Measurements from ENCODE around the gene VAV2.

- TF ChIP-seq TAF1 (IDR thresholded peaks at IDR 0.05; ENCODE audit: low read depth) (no peak), CREB1 (IDR thresholded peaks at IDR 0.05; ENCODE audit: low read depth) (no peak), REST (IDR thresholded peaks at IDR 0.05; ENCODE audit: low read depth) (no peak), YY1 (IDR thresholded peaks at IDR 0.05; ENCODE audit: low read depth) (no peak), TCF12 (IDR thresholded peaks at IDR 0.05; ENCODE audit: low read depth) (no peak), CEBPB (IDR thresholded peaks at IDR 0.05) (no peak), TEAD4 (IDR thresholded peaks at IDR 0.05) (no peak)
- TF ChIP-seq, protein P1, sequence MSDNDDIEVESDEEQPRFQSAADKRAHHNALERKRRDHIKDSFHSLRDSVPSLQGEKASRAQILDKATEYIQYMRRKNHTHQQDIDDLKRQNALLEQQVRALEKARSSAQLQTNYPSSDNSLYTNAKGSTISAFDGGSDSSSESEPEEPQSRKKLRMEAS (IDR thresholded peaks at IDR 0.05): no peak
Observed at GRCh38 chr9:133713960-133714495, 278.1 kb downstream of the VAV2 start.
